Stimulated activated CD8-positive, alpha-beta memory T cell treated with anti-CD3 and anti-CD28 coated beads, Interleukin-4, amount 100 ng/mL, for 48 hours (primary cell): Measurements from ENCODE around the gene OR51S1.
"Not testable (repeated sequence)": the region's sequence is repeated elsewhere in the genome, so short reads cannot be mapped to it uniquely, and the experiment has no call there.

Experiments
- DNase-seq: peaks from one replicate; pipeline ENCODE4 v3.0.0-alpha.2; 2020

Gene OR51S1

GRCh38 chr11:4801316-4801715 lies 47.7 kb downstream of the OR51S1 start:
- DNase-seq, result not testable (repeated sequence)

GRCh38 chr11:4798427-4799183 lies 50.4 kb downstream of the OR51S1 start:
- DNase-seq, result no peak
